GM21529 (cell line): ENCODE results near the gene IYD.
"Not testable (repeated sequence)": the region's sequence is repeated elsewhere in the genome, so short reads cannot be mapped to it uniquely, and the experiment has no call there.

Experiments
- ATAC-seq: cut with Tn5 transposase; IDR thresholded peaks from one replicate; pipeline ENCODE4 v1.9.1; 2021; ENCODE audit not compliant: unreplicated experiment

IYD gene

DNA sequence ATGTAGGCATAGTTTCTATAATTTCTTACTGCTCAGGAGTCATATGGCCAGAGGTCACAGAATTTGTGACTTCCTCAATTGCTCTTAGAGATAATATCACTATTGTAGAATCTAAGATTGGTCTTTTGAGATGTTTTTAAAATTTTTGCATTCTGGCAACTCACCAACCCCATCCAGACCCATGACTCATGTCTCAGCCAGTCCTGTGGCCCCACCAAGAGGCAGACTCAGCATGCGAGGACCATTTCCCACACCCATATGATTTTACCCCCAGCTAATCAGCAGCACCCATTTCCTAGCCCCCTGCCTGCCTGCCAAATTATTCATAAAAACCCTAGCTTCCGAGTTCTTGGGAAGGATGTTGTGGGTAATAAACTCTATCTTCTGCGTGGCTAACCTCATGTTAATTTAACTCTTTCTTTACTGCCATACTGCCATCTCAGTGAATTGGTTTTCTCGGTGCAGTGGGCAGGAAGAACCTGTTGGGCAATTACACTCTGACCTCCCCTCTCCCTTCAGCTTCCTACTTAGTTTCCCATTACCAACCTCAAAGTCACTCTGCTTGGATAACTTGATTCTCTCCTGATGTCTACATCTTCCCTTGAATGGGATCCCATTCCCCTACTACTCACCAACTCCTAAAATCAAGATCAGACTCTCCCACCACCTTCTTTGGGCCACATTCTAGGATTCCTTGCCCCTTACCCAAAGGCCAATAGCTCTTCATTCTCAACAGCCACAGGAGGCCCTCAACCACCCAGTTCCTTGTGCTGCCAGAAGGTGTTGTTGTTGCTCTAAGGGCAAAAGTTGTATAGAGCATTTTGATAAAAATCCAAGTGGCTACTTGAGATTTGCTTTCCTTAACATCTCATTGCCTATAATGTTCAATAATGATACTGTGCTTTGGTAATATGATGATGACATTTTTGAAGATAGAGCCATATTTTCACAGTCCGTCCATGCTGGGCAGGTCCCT lies 16.2 kb upstream of the IYD start:
- ATAC-seq = no peak

DNA sequence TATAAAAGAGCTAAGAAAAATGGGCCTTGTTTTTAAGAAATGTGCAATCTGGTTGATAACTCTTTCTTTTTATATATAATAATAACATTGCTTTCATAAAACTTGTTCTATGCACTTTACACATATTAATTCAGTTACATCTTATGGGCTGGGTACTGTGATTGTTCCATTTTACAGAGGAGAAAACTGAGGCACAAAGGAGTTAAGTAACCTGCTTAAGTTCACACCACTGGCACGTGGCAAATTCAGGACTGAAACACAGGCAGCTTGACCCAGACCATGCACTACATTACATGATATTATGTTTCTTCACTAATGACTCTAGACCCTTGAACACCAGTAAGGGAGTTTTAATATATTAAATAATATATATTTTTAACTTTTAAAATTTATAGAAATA lies 15.4 kb upstream of the IYD start:
- no peak for ATAC-seq

DNA sequence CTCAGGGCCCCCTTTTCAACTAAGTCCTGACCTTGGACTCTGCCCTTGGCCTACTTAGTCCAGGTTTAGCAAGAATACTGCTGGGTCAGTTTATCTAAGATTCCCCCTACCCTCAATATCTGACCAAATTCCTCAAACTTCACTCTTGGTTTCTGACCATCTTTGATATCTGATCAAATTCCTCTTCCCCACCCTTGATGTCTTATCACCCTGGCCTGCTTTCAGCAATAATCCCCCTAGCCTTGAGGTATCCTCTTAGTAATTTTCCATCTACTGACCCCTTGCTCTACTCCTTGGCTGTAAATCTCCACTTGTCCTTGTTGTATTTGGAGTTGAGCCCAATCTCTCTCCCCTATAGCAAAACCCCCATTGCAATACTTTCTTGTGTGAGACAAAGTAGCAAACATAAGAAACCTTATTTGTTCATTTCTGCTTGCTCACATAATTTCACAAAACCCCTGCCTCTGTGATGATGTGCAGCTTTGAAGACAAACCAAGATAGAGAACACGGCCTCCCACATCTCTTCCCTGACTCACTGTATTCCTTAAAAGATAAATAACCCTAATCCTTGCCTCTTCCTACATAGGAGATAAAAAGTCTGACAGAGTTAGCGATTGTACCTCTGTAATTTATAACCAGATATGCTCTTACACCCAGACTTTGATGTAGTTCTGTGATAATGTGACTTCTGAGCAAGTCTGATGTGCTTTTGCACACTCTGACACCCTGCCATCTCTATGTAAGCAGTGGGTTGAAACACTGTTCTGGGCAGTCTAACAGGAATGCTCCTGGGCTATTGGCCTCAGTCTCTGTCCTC lies 13.8 kb upstream of the IYD start:
- ATAC-seq = no peak

DNA sequence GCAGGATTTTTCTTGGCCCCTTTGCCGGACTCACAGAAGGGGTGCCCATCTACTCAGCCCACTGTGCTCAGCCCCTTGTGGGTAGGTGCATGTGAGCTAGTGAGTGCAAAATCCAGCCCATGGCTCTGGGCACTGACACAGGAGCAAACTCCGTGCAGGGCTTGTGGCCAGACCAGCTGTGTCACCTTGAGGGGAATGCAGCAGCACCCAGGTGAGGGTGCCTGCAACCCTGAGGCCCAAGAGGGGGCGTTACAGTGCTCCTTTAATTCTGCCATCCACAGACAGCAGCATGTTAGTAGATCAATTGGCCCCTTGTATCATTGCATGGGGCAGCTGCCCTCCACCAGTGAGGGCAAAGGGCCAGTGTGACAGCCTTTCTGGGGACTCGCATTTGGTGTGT lies 12.9 kb upstream of the IYD start:
- no peak for ATAC-seq

GRCh38 chr6:150361876-150362275 lies 6.9 kb upstream of the IYD start:
- no peak for ATAC-seq

DNA sequence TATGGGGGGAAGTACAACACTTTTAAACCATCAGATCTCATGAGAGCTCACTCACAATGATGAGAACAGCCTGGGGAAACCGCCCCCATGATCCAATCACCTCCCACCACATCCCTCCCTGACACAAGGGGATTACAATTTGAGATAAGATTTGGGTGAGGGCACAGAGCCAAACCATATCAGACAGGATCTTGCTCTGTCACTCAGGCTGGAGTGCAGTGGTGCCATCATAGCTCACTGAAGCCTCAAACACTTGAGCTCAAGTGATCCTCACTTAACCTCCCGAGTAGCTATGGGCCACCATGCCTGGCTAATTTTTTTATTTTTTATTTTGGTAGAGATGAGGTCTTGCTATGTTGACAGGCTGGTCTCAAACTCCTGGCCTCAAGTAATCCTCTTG lies 5.1 kb upstream of the IYD start:
- ATAC-seq = no peak

DNA sequence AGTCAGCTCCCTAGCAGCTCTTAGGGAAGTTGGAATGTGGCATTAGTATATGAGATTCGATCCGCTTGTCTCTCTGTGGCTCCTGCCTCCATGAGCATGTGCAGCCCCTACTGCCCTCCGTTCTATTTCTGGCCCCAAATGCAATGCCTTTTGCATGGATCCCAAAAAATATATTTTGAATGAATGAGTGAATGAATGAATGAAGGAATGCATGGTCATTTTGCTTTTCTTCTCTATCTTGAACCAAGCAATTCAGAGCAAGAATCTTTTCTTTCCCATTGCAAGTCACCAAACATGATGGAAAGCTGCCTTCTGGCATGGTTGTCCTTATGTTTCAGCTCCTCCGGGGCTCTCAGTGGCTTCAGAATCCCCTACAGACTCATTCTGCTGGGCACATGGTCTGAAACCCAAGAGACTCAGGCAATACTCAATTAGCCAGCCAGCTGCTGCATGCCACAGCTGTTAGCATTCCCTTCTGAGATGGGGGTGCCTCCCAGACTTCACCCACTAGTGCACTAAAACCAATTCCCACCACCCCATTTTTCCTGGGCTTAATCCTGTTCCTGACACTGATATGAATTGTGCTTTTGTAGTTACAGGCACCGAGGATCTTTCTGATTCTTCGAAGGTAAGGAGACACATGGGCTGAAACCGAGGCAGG lies 2.6 kb upstream of the IYD start:
- no peak for ATAC-seq

DNA sequence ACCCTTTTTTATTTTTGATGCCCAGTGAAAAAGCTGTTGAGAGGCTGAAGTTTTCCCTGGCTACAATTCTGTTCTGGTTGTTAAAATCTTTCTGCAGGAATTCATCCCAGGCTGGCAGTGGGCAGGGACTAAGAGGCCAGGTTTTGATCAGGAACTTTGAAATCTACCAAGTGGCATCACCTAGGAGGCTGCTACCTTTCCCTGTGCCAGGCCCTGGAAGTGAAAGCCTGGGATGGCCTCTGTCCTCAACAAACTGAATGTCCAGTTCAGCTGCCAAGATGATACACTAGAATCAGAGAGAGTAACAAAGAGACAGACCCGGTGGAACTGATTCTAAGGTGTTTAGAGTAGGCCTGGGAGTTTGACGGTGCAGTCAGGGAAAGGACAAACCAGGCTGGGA lies 596 bp downstream of the IYD start:
- no peak for ATAC-seq

DNA sequence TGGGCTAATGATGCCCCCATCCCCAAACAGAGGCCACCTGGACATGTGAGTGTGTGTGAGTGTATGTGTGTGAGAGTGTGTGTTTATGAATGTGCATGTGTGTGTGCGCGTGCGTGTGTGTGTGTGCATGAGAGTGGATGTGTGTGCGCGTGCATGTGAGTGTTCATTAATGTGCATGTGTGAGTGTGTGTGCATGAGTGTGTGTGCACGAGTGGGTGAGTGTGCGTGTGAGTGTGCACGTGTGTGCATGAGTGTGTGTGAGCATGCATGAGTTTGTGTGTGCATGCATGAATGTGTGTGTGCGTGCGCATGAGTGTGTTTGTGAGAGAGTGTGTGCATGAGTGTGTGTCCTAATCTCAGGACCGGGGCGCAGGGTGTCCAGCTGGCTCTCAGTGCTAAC lies 1.3 kb downstream of the IYD start:
- ATAC-seq = no peak

- ATAC-seq = no peak
Observed at GRCh38 chr6:150371356-150371755, 2.5 kb downstream of the IYD start.

- ATAC-seq = no peak
Observed at GRCh38 chr6:150372051-150372450, 3.2 kb downstream of the IYD start.

DNA sequence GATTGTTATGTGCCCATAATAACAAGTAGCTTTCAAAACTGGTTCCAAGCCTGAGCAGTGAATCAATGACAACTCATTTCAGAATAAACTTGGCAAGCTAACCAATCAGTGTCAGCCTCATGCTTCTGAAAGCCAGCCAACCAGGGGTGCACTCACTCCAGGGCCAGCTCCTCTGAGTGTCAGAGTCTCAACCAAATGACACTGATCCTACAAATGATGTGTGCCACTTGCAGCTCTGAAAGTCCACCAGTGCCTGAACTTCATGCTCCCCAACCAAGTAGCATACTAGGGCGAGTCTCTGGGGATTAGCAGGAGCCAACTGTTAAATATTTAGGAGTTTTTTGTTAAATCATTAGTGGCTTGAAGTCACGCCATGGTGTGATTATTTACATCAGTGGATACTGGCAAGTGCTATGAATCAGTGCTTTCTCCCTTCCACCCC lies 4.5 kb downstream of the IYD start:
- ATAC-seq = no peak

- ATAC-seq = not testable (repeated sequence)
Observed at GRCh38 chr6:150374346-150374745, 5.5 kb downstream of the IYD start.

GRCh38 chr6:150377211-150377781 lies 8.5 kb downstream of the IYD start:
- ATAC-seq = no peak

GRCh38 chr6:150380256-150380655 lies 11.4 kb downstream of the IYD start:
- no peak for ATAC-seq

- ATAC-seq = no peak
Observed at GRCh38 chr6:150382171-150382570, 13.4 kb downstream of the IYD start.

GRCh38 chr6:150391414-150391813 lies 22.6 kb downstream of the IYD start:
- no peak for ATAC-seq

- no peak for ATAC-seq
Observed at GRCh38 chr6:150391890-150392289, 23.1 kb downstream of the IYD start.

DNA sequence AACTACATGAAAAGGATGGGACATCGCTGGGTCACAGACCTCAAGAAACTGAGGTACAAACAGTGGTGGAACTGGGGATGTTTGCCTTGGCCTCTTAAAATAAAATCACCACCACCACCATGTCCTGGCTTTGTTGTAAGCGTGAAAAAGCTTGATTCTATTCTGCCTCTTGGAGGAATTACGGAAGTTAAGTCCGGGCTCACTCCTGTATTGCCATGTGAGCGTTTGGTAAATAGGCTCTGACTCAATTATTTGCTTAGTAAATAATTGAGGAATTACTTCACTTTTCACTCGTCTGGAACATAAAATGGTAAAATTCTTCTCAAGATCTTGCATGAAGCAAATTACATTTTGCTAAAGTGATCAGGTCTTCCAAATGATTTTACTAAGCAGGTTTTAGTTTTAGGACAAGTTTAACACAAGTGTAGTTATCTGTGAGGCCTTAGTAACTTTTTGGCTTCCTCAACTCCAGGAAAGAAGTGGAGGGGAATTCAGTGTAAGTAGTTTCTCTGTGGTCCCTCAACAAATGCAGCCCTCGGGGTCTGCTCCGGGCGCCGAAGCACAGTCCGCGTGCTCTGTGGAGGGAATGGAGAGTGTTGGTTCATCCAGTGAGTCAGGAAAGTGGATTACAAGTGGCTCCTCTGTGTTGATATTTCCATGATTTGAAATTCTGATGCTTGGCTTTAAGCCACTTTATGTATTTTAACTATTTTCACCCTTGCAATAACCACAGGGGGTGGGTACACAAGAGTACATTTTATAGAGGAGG lies 23.8 kb downstream of the IYD start:
- no peak for ATAC-seq
